AG04449 (cell line): ENCODE measurements around the gene FRMPD4.

Source experiments
- CTCF ChIA-PET: fragments of 350-600 bp; formaldehyde crosslinking; extraction: SDS; loops from one replicate; lab custom pipeline; 2021; ENCODE audit warnings: antibody characterized with exemption; lab: Yijun Ruan, JAX
- POLR2A ChIA-PET: fragments of 400-600, 350-600 bp; formaldehyde crosslinking; extraction: SDS; loops from one replicate; lab custom pipeline; 2020; ENCODE audit warnings: antibody characterized with exemption, inconsistent platforms; lab: Yijun Ruan, JAX
- DNase-seq: peaks from one replicate; pipeline ENCODE4 v3.0.0-alpha.2; 2010; ENCODE audit warnings: low read depth, low spot score
- H3K4me3 ChIP-seq: 2 replicates; pipeline ENCODE4 v1.5.1; 2011; ENCODE audit warnings: low read depth, mild to moderate bottlenecking, control low read depth, low read length
- CTCF ChIP-seq: IDR thresholded peaks from one replicate; pipeline ENCODE4 v1.5.1; 2011; ENCODE audit warnings: mild to moderate bottlenecking, moderate library complexity, low read length, control low read depth, inconsistent platforms; ENCODE audit not compliant: insufficient read depth; ENCODE audit errors: missing control alignments

The FRMPD4 gene

DNA sequence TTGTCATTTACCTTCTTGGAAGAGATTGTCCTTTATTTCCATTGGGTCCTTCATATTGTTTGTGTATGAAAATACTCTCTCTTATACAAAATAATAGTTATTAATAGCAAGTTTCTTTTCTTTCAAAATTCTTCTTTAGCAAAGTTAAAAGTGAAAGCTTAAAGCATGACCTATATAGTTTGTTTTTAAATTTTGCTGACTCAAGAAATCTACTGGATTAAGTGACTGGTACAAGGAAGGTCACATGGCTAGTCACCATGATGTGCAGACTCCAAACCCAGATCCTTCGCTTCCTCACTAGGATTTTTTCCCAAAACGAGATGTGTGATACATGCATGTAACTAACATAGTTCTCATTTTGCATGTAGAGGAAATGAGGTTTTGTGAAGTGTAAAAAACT lies 322.7 kb downstream of the FRMPD4 start:
- ChIA-PET POLR2A (no interaction called here), CTCF (interaction anchor here (1.4 kb wide), 1 partner anchor 11 kb away, joined by 3 read pairs; no protein-coding TSS in a partner anchor)
- no peak for TF ChIP-seq CTCF
- no peak overlapping the region for H3K4me3 ChIP-seq
- no peak for DNase-seq

DNA sequence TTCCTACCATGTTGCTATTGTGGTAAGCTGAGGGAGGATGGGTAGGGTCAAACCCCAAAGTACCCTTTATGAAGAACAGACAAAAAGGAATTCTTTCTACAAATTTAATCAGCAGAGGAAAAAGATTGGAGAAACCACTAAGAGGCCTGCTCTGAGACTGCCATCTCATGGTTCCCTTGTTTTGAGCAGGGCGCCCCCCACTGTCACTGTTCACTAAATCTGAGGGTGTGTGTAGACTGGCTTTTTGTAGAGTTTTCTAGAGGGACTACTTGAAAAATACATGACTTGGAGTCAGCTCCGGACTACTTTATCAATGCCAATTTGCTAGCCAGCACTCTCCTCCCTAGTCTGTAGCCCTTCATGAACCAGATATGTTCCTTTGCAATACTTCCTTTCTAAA lies 324.8 kb downstream of the FRMPD4 start:
- H3K4me3 ChIP-seq, result no peak overlapping the region
- no peak for DNase-seq
- CTCF ChIA-PET, result no interaction called here
- POLR2A ChIA-PET, result no interaction called here
- no peak for TF ChIP-seq CTCF

DNA sequence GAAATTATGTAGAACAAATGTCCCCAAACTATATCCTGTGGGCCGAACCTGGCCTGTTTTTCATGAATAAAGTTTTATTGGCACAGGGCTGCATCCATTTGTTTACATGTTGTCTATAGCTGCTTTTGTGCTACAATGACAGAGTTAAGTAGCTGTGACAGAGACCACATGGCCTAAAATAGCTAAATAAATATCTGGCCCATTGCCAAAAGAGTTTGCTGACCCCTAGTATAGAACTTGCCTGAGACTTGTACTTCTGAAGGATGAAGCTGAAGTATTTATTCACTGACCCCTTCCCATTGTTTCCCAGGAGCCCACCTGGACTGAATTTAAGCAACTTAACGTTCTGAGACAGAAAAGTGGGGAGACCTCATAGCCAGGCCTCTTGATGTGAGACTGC lies 325.6 kb downstream of the FRMPD4 start:
- TF ChIP-seq CTCF, result no peak
- ChIA-PET POLR2A (no interaction called here), CTCF (no interaction called here)
- H3K4me3 ChIP-seq, result no peak overlapping the region
- DNase-seq, result no peak

DNA sequence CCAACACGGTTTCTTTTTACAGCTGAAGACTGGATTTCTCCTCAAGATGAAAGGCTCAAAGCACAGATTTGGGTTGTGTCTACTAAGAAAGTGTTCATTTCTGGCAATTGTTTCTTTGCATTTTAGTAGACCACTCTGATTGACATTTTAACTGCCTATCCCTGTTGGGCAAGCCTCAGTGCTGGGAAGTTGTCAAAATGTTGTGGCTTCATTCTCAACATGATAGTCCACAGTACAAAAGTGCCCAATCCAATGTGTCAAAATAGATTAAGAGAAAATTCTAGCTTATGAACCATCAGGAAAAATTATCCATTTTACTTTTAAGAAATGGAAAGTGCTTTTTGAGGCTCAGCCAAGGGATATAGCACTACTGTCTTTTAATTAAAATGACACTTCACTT lies 329.0 kb downstream of the FRMPD4 start:
- TF ChIP-seq CTCF, result no peak
- POLR2A ChIA-PET, result no interaction called here
- CTCF ChIA-PET, result interaction anchor here (1.2 kb wide), 1 partner anchor 680 kb away, joined by 3 read pairs; no protein-coding TSS in a partner anchor
- H3K4me3 ChIP-seq, result no peak overlapping the region
- no peak for DNase-seq

DNA sequence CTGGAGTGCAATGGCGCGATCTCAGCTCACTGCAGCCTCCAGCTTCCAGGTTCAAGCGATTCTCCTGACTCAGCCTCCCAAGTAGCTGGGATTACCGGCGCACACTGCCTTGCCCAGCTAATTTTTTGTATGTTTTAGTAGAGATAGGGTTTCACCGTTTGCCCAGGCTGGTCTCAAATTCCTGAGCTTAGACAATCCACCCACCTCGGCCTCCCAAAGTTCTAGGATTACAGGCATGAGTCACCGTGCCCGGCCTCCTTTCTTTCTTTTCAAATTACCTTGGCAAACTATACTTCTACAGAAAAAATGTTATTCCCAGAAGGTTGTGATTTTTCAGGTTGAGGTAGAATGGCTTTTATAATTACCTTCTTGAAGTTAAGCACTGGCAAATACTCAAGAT lies 331.0 kb downstream of the FRMPD4 start:
- ChIA-PET CTCF (no interaction called here), POLR2A (no interaction called here)
- no peak for DNase-seq
- no peak overlapping the region for H3K4me3 ChIP-seq
- no peak for TF ChIP-seq CTCF

GRCh38 chrX:12471061-12471460 lies 332.8 kb downstream of the FRMPD4 start:
- DNase-seq, result no peak
- H3K4me3 ChIP-seq, result no peak overlapping the region
- CTCF ChIA-PET, result no interaction called here
- POLR2A ChIA-PET, result no interaction called here
- no peak for TF ChIP-seq CTCF
